ENCODE data around the gene SOX15. TPM values are rescaled to one million over a fixed set of nuclear protein-coding genes. Genes with fewer than 3 reads are reported as not detected.

Gene SOX15
- total RNA-seq, 4 donors from 2014 or later, result 0.67 to 3.1 TPM; not detected in 2

DNA sequence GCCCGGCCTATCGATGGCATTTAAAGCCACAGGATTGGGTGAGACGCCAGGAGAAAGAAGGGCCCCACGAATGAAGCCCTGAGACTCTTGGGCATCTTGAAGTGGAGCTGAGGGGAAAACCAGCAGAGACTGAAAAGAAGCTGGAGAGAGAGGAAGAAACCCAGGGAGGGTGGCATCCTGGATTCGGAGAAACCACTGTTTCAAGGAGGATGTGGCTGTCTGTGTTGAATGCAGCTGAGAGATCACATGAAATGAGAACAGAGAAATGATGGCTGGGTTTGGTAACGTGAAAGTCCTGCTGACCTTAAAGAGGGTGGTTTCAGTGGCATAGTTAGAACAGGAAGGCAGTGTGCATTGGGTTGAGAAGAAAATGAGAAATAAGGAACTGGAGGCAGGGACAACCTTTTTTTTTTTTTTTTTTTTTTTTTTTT is 37.3 kb downstream of the SOX15 start:
- Histone ChIP-seq H3K36me3 (no peaks in the 10 kb centered on the region), H3K4me1 (peaks cover 14 to 25% of the 10 kb centered on the region in 2 donors), H3K27me3 (no peaks in the 10 kb centered on the region), H3K9me3 (no peaks in the 10 kb centered on the region), H3K4me3 (replicated peaks in 1 of 3) (no peak overlapping the region), H3K27ac (no peak overlapping the region)
- 72 to 90% methylated on average over 6 of the region's 6 CpGs for WGBS, 2 donors
- intact Hi-C loops (cut with DNase I), result no loop called here
- no peak for DNase-seq
- TF ChIP-seq, protein P1, sequence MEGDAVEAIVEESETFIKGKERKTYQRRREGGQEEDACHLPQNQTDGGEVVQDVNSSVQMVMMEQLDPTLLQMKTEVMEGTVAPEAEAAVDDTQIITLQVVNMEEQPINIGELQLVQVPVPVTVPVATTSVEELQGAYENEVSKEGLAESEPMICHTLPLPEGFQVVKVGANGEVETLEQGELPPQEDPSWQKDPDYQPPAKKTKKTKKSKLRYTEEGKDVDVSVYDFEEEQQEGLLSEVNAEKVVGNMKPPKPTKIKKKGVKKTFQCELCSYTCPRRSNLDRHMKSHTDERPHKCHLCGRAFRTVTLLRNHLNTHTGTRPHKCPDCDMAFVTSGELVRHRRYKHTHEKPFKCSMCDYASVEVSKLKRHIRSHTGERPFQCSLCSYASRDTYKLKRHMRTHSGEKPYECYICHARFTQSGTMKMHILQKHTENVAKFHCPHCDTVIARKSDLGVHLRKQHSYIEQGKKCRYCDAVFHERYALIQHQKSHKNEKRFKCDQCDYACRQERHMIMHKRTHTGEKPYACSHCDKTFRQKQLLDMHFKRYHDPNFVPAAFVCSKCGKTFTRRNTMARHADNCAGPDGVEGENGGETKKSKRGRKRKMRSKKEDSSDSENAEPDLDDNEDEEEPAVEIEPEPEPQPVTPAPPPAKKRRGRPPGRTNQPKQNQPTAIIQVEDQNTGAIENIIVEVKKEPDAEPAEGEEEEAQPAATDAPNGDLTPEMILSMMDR (IDR thresholded peaks at IDR 0.05), result no peak
- no peak for TF ChIP-seq POLR2A (IDR thresholded peaks at IDR 0.05)

- TF ChIP-seq, protein P1 (IDR thresholded peaks at IDR 0.05), result no peak
- TF ChIP-seq POLR2A (IDR thresholded peaks at IDR 0.05), result no peak
- H3K4me1 ChIP-seq, result peaks cover 10 to 19% of the 10 kb centered on the region in 2 donors
- intact Hi-C loops (cut with DNase I), result no loop called here
- no peaks in the 10 kb centered on the region for H3K27me3 ChIP-seq
- DNase-seq, result no peak
- 78 to 84% methylated on average over 4 of the region's 4 CpGs for WGBS, 2 donors
- H3K27ac ChIP-seq, result no peak overlapping the region
- no peaks in the 10 kb centered on the region for H3K36me3 ChIP-seq
- no peak overlapping the region for H3K4me3 ChIP-seq (replicated peaks in 1 of 3)
- H3K9me3 ChIP-seq, result no peaks in the 10 kb centered on the region
These were observed 38.5 kb downstream of the SOX15 start for GRCh38 chr17:7551396-7551795.

DNA sequence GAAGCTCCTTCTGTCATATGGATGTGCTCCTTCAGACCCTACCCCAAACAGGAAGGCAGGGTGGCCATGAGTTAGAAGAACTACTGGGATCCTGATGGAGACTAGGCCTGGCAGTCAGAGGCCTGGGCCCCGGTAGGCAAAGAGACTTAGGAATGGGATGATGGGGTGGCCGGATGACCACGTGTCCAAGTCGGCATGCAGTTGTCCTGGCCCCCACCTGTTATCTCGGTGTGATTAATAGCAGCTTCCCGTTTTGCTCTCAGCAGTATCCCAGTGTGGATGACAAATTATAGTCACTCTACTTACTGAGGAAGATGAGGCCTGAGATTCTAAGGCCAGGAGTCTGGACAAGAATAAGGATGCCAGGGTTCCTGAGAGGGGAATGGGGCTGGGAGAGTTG is 39.5 kb downstream of the SOX15 start:
- 74 to 80% methylated on average over 6 of the region's 6 CpGs for WGBS, 2 donors
- Histone ChIP-seq H3K4me1 (peaks cover 10 to 19% of the 10 kb centered on the region in 2 donors), H3K27ac (no peak overlapping the region), H3K4me3 (replicated peaks in 1 of 3) (no peak overlapping the region), H3K36me3 (no peaks in the 10 kb centered on the region), H3K9me3 (no peaks in the 10 kb centered on the region), H3K27me3 (no peaks in the 10 kb centered on the region)
- no peak for DNase-seq
- intact Hi-C loops (cut with DNase I), result no loop called here
- TF ChIP-seq, protein P1 (IDR thresholded peaks at IDR 0.05), result no peak
- TF ChIP-seq POLR2A (IDR thresholded peaks at IDR 0.05), result no peak

DNA sequence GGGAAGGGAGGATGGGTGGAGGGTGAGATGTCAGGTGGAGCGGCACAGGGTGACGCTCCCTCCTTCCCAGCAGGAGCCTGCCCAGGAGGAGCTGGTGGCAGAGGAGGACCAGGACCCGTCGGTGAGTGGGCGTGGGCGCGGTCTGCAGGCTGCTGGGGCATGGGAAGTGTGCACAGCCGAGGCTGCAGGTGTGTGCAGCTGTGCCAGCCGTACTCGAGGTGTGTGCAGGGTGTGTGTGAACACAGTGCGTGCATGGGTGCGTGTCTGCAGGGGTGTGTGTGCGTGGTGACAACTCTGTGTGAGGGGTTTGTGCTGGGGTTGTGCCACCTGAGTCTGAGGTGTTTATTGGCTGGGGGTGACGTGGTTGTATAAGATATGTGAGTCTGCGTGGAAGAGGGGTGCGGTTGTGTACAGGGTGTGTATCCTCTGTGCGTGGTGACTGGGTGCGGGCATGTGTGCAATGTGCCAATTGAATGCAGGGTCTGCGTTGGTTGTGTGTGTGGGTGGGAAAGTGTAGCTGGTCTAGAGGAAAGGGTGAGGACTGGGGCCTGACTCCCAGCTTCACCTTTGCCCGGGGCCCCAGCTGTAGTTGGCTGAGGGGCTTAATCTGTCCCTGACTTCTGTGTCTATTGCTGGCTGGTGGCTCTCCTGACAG is 40.4 kb downstream of the SOX15 start:
- intact Hi-C loops (cut with DNase I), result no loop called here
- H3K4me3 ChIP-seq (replicated peaks in 1 of 3), result peak overlapping the region; percentile 52 to 97 (median 85)
- H3K27ac ChIP-seq, result peak overlapping the region; percentile 73 to 92 (median 89)
- H3K4me1 ChIP-seq, result peaks cover 10 to 19% of the 10 kb centered on the region in 2 donors
- no peaks in the 10 kb centered on the region for H3K36me3 ChIP-seq
- peak; percentile 38 to 56 for DNase-seq
- WGBS, 2 donors, result 47 to 49% methylated on average over 17 to 20 of the region's 20 CpGs
- TF ChIP-seq, protein P1 (IDR thresholded peaks at IDR 0.05), result no peak
- TF ChIP-seq POLR2A (IDR thresholded peaks at IDR 0.05), result no peak
- no peaks in the 10 kb centered on the region for H3K9me3 ChIP-seq
- no peaks in the 10 kb centered on the region for H3K27me3 ChIP-seq

GRCh38 chr17:7548585-7549400 is 41.1 kb downstream of the SOX15 start, which contains the start of gene TNFSF12:
TNFSF12 (plus strand) TSS chr17:7549058; CDS start chr17:7549154, 96 bp downstream.
- Histone ChIP-seq H3K4me3 (replicated peaks in 1 of 3) (peak within 1 kb of the TSS; percentile 52 to 97 (median 85)), H3K27me3 (no peaks in the 10 kb centered on the region), H3K9me3 (no peaks in the 10 kb centered on the region), H3K4me1 (peaks cover 10 to 19% of the 10 kb centered on the region in 2 donors), H3K27ac (peak within 1 kb of the TSS; percentile 73 to 92 (median 89)), H3K36me3 (no peaks in the 10 kb centered on the region)
- WGBS, 2 donors, result 1 to 3% methylated on average over 19 to 31 of the region's 65 CpGs
- DNase-seq, result peak; percentile 62 to 65
- TF ChIP-seq POLR2A (IDR thresholded peaks at IDR 0.05), result peak in 1 of 2 donors; percentile 41
- TF ChIP-seq, protein P1 (IDR thresholded peaks at IDR 0.05), result peak in 3 of 6 experiments; percentile 21 to 32 (median 23)
- intact Hi-C loops (cut with DNase I), result no loop called here

Data from thyroid gland (tissue), 4 donors.